ENCODE results near the gene SSC5D. TPM values are rescaled to one million over a fixed set of nuclear protein-coding genes. Genes with fewer than 3 reads are reported as not detected.
A peak's percentile ranks its signal among the peaks of the same experiment; 100 is the strongest.

SSC5D gene
- total and polyA plus RNA-seq, 9 of the 15 experiments (the other 6 are each of a cell fraction or from before 2014, with no cell fraction given): 0.04 to 0.71 (median 0.14) TPM; not detected in 2

DNA sequence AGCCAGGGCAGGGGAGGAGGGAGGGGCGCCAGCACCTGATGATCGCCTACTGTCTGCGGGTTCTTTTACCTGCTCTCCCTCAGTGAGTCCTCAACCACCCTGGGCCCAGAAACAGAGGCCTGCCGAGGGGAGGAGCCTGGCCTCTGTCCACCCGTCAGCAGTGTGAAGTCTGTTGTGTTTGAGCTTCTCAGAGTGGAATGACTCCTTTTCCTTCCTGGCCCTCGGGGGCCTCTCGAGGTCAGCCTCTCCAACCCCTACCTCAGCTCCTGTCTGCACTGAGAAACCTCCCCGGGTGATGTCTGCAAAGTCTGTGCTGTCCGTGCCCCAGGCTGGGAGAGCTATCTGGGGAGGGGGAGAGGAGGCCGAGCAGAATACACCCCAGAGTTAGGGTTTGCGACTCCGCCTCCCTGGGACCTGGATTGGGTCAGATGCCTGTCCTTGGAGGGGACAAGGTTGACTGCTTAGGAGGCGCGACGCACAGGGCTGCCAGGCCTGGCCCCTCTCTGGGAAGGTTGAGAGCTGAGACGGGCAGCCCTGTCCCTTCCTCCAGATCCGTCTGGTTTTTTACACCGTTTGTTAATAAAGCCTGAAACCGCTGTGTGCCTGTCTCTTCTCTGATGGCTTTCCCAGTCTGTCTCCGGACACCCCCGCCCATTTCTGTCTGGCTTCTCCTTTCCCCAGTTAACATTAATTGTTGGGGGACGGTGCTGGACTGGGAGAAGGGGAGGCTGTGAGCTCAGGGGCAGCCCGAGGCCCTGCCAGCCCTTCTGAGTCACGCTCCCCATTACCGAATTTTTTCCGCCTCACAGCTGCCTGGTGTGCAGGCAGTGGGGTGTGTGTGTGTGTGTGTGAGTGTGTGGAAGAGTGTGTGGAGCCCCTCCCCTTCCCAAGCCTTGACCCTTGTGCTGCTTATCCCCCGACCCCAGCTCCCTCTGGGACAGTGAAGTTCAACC lies 989 bp upstream of the SSC5D start (continued):
- no peak for TF ChIP-seq ZNF699 (CRISPR knock-in tag; IDR thresholded peaks at IDR 0.05; ENCODE audit: insufficient replicate concordance)
- TF ChIP-seq, protein P1, sequence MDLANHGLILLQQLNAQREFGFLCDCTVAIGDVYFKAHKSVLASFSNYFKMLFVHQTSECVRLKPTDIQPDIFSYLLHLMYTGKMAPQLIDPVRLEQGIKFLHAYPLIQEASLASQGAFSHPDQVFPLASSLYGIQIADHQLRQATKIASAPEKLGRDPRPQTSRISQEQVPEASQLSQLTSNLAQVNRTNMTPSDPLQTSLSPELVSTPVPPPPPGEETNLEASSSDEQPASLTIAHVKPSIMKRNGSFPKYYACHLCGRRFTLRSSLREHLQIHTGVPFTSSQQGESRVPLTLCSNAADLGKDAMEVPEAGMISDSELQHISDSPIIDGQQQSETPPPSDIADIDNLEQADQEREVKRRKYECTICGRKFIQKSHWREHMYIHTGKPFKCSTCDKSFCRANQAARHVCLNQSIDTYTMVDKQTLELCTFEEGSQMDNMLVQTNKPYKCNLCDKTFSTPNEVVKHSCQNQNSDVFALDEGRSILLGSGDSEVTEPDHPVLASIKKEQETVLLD (IDR thresholded peaks at IDR 0.05): no peak
- TF ChIP-seq ZNF75A (CRISPR knock-in tag; IDR thresholded peaks at IDR 0.05): no peak
- no peak for TF ChIP-seq NCOA1 (IDR thresholded peaks at IDR 0.05; ENCODE audit: low read depth)
- TF ChIP-seq MYC (IDR thresholded peaks at IDR 0.05; ENCODE audit: low read depth, low read length): no peak
- TF ChIP-seq MYC (CRISPR knock-in tag; IDR thresholded peaks at IDR 0.05; ENCODE audit: borderline replicate concordance, low read depth): no peak
- TF ChIP-seq ZNF57 (CRISPR knock-in tag; IDR thresholded peaks at IDR 0.05): no peak
- TF ChIP-seq CBX1 (IDR thresholded peaks at IDR 0.05; ENCODE audit: low read depth): no peak
- TF ChIP-seq, protein P2, sequence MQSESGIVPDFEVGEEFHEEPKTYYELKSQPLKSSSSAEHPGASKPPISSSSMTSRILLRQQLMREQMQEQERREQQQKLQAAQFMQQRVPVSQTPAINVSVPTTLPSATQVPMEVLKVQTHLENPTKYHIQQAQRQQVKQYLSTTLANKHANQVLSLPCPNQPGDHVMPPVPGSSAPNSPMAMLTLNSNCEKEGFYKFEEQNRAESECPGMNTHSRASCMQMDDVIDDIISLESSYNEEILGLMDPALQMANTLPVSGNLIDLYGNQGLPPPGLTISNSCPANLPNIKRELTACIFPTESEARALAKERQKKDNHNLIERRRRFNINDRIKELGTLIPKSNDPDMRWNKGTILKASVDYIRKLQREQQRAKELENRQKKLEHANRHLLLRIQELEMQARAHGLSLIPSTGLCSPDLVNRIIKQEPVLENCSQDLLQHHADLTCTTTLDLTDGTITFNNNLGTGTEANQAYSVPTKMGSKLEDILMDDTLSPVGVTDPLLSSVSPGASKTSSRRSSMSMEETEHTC (IDR thresholded peaks at IDR 0.05): no peak
- TF ChIP-seq DMBX1 (CRISPR knock-in tag; IDR thresholded peaks at IDR 0.05; ENCODE audit: borderline replicate concordance): no peak
- no peak for TF ChIP-seq BCOR (IDR thresholded peaks at IDR 0.05)
- TF ChIP-seq CBX5 (IDR thresholded peaks at IDR 0.05; ENCODE audit: borderline replicate concordance, low read depth): no peak
- TF ChIP-seq RCOR1 (IDR thresholded peaks at IDR 0.05; ENCODE audit: borderline replicate concordance in 1 of 2, low read depth in 2 of 2, low read length in 2 of 2): no peak
- TF ChIP-seq, protein P3, sequence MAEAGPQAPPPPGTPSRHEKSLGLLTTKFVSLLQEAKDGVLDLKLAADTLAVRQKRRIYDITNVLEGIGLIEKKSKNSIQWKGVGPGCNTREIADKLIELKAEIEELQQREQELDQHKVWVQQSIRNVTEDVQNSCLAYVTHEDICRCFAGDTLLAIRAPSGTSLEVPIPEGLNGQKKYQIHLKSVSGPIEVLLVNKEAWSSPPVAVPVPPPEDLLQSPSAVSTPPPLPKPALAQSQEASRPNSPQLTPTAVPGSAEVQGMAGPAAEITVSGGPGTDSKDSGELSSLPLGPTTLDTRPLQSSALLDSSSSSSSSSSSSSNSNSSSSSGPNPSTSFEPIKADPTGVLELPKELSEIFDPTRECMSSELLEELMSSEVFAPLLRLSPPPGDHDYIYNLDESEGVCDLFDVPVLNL (CRISPR knock-in tag; IDR thresholded peaks at IDR 0.05; ENCODE audit: low read depth): no peak
- no peak for TF ChIP-seq PHB2 (IDR thresholded peaks at IDR 0.05; ENCODE audit: low read depth)
- no peak for TF ChIP-seq GABPB2 (CRISPR knock-in tag; conservative IDR thresholded peaks at IDR 0.05)
- TF ChIP-seq RUNX1 (IDR thresholded peaks at IDR 0.05; ENCODE audit: low read depth): no peak
- no peak for TF ChIP-seq SMARCB1 (IDR thresholded peaks at IDR 0.05; ENCODE audit: insufficient read length, low read depth)
- no peak for TF ChIP-seq ILK (tag; IDR thresholded peaks at IDR 0.05; ENCODE audit: borderline replicate concordance, low read depth)
- TF ChIP-seq, protein P4, sequence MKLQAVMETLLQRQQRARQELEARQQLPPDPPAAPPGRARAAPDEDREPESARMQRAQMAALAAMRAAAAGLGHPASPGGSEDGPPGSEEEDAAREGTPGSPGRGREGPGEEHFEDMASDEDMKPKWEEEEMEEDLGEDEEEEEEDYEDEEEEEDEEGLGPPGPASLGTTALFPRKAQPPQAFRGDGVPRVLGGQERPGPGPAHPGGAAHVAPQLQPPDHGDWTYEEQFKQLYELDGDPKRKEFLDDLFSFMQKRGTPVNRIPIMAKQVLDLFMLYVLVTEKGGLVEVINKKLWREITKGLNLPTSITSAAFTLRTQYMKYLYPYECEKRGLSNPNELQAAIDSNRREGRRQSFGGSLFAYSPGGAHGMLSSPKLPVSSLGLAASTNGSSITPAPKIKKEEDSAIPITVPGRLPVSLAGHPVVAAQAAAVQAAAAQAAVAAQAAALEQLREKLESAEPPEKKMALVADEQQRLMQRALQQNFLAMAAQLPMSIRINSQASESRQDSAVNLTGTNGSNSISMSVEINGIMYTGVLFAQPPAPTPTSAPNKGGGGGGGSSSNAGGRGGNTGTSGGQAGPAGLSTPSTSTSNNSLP (IDR thresholded peaks at IDR 0.05; ENCODE audit: borderline replicate concordance, low read depth, low read length): no peak
- TF ChIP-seq, protein P5, sequence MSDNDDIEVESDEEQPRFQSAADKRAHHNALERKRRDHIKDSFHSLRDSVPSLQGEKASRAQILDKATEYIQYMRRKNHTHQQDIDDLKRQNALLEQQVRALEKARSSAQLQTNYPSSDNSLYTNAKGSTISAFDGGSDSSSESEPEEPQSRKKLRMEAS (CRISPR knock-in tag; IDR thresholded peaks at IDR 0.05): peak; percentile 48; the same call in 1 of the 2 replicates
- no peak for TF ChIP-seq KLF1 (tag; IDR thresholded peaks at IDR 0.05)
